HepG2 (cell line): ENCODE data around the gene PTGES3. TPM values are rescaled to one million over a fixed set of nuclear protein-coding genes. Genes with fewer than 3 reads are reported as not detected.

Experiments used
- ATAC-seq: fragments of 200-7000 bp; cut with Tn5 transposase; 3 replicates; pipeline ENCODE4 v1.9.1; 2020; ENCODE audit warnings: mild to moderate bottlenecking, moderate library complexity
- BruUV-seq: library from RNA; stranded (reverse); fragments of 400-500 nt; replicated peaks from 2 replicates; lab custom pipeline; 2021; lab: Mats Ljungman, UMichigan
- CTCF ChIA-PET: fragments of 300-600 bp; formaldehyde crosslinking; extraction: SDS; loops from one replicate; lab custom pipeline; 2021; ENCODE audit warnings: low total read pairs, inconsistent platforms, low intra/inter-chr PET ratio; lab: Yijun Ruan, JAX
- POLR2A ChIA-PET: fragments of 350-600 bp; sonication (Branson Sonifier 250); formaldehyde crosslinking; loops from one replicate; lab custom pipeline; 2020; ENCODE audit warnings: antibody characterized with exemption, inconsistent platforms; lab: Yijun Ruan, JAX
- DNase-seq: peaks from one replicate; pipeline ENCODE4 v3.0.0-alpha.2; 2015; ENCODE audit warnings: low spot score
- FAIRE-seq: peaks from 3 replicates; lab custom pipeline; 2011; peaks lifted over from hg19 to GRCh38; lab: Jason Lieb, UNC
- H2AFZ ChIP-seq: one replicate; pipeline ENCODE4 v1.6.1; 2011; ENCODE audit warnings: low read length, inconsistent platforms
- H3K27ac ChIP-seq: fragments of 300-600 bp; 3 replicates; pipeline ENCODE4 v1.8.0; 2011; ENCODE audit warnings: mixed run types, mild to moderate bottlenecking, mixed read lengths, low read length, inconsistent platforms; ENCODE audit not compliant: insufficient read depth; ENCODE audit errors: extremely low read length
- H3K27me3 ChIP-seq, 2 experiments: fragments of 200-600 bp in 1 of 2; 2 replicates in 1 of 2; 3 replicates in 1 of 2; pipeline versions ENCODE4 v1.6.0 to v1.8.0; 2011; ENCODE audit warnings: low read length in 2 of 2, mild to moderate bottlenecking in 2 of 2, moderate library complexity in 2 of 2, inconsistent platforms in 1 of 2; ENCODE audit not compliant: insufficient read depth in 2 of 2, control insufficient read depth in 1 of 2
- H3K36me3 ChIP-seq, 2 experiments: fragments of 200-600 bp in 1 of 2; replicated peaks in 1 of 2; 2 replicates in 1 of 2; 3 replicates in 1 of 2; pipeline versions ENCODE4 v1.5.1 to v1.8.0; 2011; ENCODE audit warnings: low read length in 2 of 2, inconsistent platforms in 1 of 2; ENCODE audit not compliant: insufficient read depth in 2 of 2, control insufficient read depth in 1 of 2
- H3K4me1 ChIP-seq: 2 replicates; pipeline ENCODE4 v1.5.1; 2012; ENCODE audit warnings: low read length, inconsistent platforms; ENCODE audit not compliant: insufficient read depth
- H3K4me2 ChIP-seq: 2 replicates; pipeline ENCODE4 v1.6.0; 2011; ENCODE audit warnings: low read depth, low read length, inconsistent platforms
- H3K4me3 ChIP-seq, 3 experiments: fragments of 200-600 bp in 1 of 3; sonication (generic), shearing (Covaris generic) in 1 of 3; replicated peaks in 1 of 3; 2 replicates each; pipeline ENCODE4 v1.5.1; 2011 to 2016; ENCODE audit warnings: low read length in 3 of 3, inconsistent platforms in 2 of 3, low read depth in 2 of 3, mild to moderate bottlenecking in 2 of 3, control low read depth in 1 of 3, mixed read lengths in 1 of 3; ENCODE audit not compliant: insufficient read depth in 1 of 3
- H3K79me2 ChIP-seq: one replicate; pipeline ENCODE4 v1.6.1; 2011; ENCODE audit warnings: low read length, inconsistent platforms; ENCODE audit not compliant: insufficient read depth
- H3K9ac ChIP-seq: 2 replicates; pipeline ENCODE4 v1.6.0; 2011; ENCODE audit warnings: mild to moderate bottlenecking, low read depth, low read length, inconsistent platforms; ENCODE audit not compliant: insufficient read depth
- H3K9me3 ChIP-seq: 2 replicates; pipeline ENCODE4 v1.5.1; 2012; ENCODE audit warnings: mild to moderate bottlenecking, low read length
- H4K20me1 ChIP-seq: 2 replicates; pipeline ENCODE4 v1.6.0; 2011; ENCODE audit warnings: inconsistent platforms, mild to moderate bottlenecking, low read length, moderate library complexity; ENCODE audit not compliant: insufficient read depth
- AGO2 ChIP-seq: fragments of 200-400 bp; formaldehyde crosslinking; optimal IDR thresholded peaks from 2 replicates; pipeline ENCODE3; 2017; ENCODE audit warnings: mild to moderate bottlenecking, low read depth, low read length, moderate library complexity
- ATF6 ChIP-seq: sonication (generic); formaldehyde crosslinking; conservative IDR thresholded peaks from 2 replicates; pipeline ENCODE4 v1.4.0; 2020; ENCODE audit warnings: missing genetic modification reagents
- BORCS8-MEF2B ChIP-seq: sonication (generic); formaldehyde crosslinking; IDR thresholded peaks from 2 replicates; pipeline ENCODE4 v1.8.0; 2022; ENCODE audit warnings: mild to moderate bottlenecking, missing genetic modification reagents
- BRF2 ChIP-seq: sonication (generic); formaldehyde crosslinking; IDR thresholded peaks from 2 replicates; pipeline ENCODE4 v1.8.1; 2022; ENCODE audit warnings: mild to moderate bottlenecking, missing genetic modification reagents
- CHCHD3 ChIP-seq: sonication (generic); formaldehyde crosslinking; IDR thresholded peaks from 2 replicates; pipeline ENCODE4 v1.8.0; 2022; ENCODE audit warnings: mild to moderate bottlenecking, missing genetic modification reagents, moderate library complexity
- CSRNP2 ChIP-seq: sonication (generic); formaldehyde crosslinking; conservative IDR thresholded peaks from 2 replicates; pipeline ENCODE4 v1.8.0; 2022; ENCODE audit warnings: low read depth, missing genetic modification reagents
- KDM2A ChIP-seq: sonication (generic); formaldehyde crosslinking; IDR thresholded peaks from 2 replicates; pipeline ENCODE4 v1.4.0; 2020; ENCODE audit warnings: low read depth, missing genetic modification reagents, borderline replicate concordance
- POLR2AphosphoS2 ChIP-seq: IDR thresholded peaks from 2 replicates; pipeline ENCODE4 v1.6.1; 2011; ENCODE audit warnings: low read depth, low read length, improper control_type of control experiment
- POLR2AphosphoS5 ChIP-seq: IDR thresholded peaks from 2 replicates; pipeline ENCODE4 v1.6.1; 2012; ENCODE audit warnings: low read depth, low read length
- RBM22 ChIP-seq: fragments of 200-400 bp; formaldehyde crosslinking; optimal IDR thresholded peaks from 2 replicates; pipeline ENCODE3; 2017; ENCODE audit warnings: mild to moderate bottlenecking, low read length, moderate library complexity
- RFXANK ChIP-seq: IDR thresholded peaks from 2 replicates; pipeline ENCODE4 v1.6.1; 2016
- ZC3H13 ChIP-seq: sonication (generic); formaldehyde crosslinking; IDR thresholded peaks from 2 replicates; pipeline ENCODE4 v1.8.1; 2023; ENCODE audit warnings: mild to moderate bottlenecking, missing genetic modification reagents, moderate library complexity
- ZFP91 ChIP-seq: sonication (generic); formaldehyde crosslinking; IDR thresholded peaks from 2 replicates; pipeline ENCODE4 v1.9.0; 2022; ENCODE audit warnings: missing genetic modification reagents, mild to moderate bottlenecking, borderline replicate concordance
- ZNF770 ChIP-seq: sonication (generic); formaldehyde crosslinking; IDR thresholded peaks from 2 replicates; pipeline ENCODE4 v1.5.0; 2020; ENCODE audit warnings: mild to moderate bottlenecking, missing genetic modification reagents
- WGBS: methylation state at CpG from one replicate; pipeline ENCODE4 v1.1.6; 2017; ENCODE audit warnings: low lambda C conversion rate; 5-methylcytosine and 5-hydroxymethylcytosine counted together
- in situ Hi-C: cut with HindIII; loops from 2 replicates; pipeline ENCODE4 v1.10.0; 2017; ENCODE audit warnings: low pct_unique_long_range_greater_than_20kb; ENCODE audit not compliant: extremely low pct_ligation_motif_present
- intact Hi-C: fragments of 100-400 bp; cut with micrococcal nuclease; formaldehyde crosslinking; loops from one replicate; pipeline ENCODE4 v1.10.0; 2022; ENCODE audit not compliant: unreplicated experiment
- polyA plus RNA-seq, 8 experiments: library from polyadenylated mRNA; depleted of rRNA in 3 of 8; stranded (reverse) in 7 of 8; unstranded in 1 of 8; fragments of >200 nt; fragmentation: Illumina TruSeq in 4 of 8; extraction: Trizol in 4 of 8; gene quantifications; 2 replicates each; pipeline versions ENCODE4 v1.2.1 to v1.2.3, GENCODE V29; 2011 to 2016; ENCODE audit warnings: low read depth in 4 of 8, missing spikeins in 1 of 8, mixed read lengths in 1 of 8; ENCODE audit not compliant: insufficient read depth in 1 of 8
- total RNA-seq, 5 experiments: library from RNA; depleted of rRNA; stranded (reverse); fragments of >200 nt; fragmentation: Illumina TruSeq; extraction: Trizol; gene quantifications; 2 replicates each; pipeline ENCODE4 v1.2.3, GENCODE V29; 2016; ENCODE audit warnings: low read depth in 1 of 5

PTGES3 gene
- total and polyA plus RNA-seq, 2 of the 13 experiments (the other 11 are each of a cell fraction or from before 2014, with no cell fraction given): 54.4 to 159 TPM

GRCh38 chr12:56661979-56662638, 26.0 kb downstream of the PTGES3 start:
- no peak overlapping the region for H3K4me3 ChIP-seq
- no peak overlapping the region for H3K27ac ChIP-seq
- in situ Hi-C loops (no loop called here), intact Hi-C loops (no loop called here)
- H3K79me2 ChIP-seq: no peaks in the 10 kb centered on the region
- H3K27me3 ChIP-seq: no peaks in the 10 kb centered on the region
- WGBS: 90% methylated on average over 13 of the region's 13 CpGs
- H3K36me3 ChIP-seq: peaks cover 5 to 28% of the 10 kb centered on the region in 2 experiments
- BruUV-seq: no TSS peak
- H3K9ac ChIP-seq: no peak overlapping the region
- H2AFZ ChIP-seq: no peak overlapping the region
- ChIA-PET CTCF (no interaction called here), POLR2A (interaction anchor here (0.7 to 2.3 kb wide), 4 partner anchors 16 to 25 kb away, joined by 4 to 9 read pairs (median 6); partner anchors contain the start of gene ATP5F1B)
- no peaks in the 10 kb centered on the region for H3K9me3 ChIP-seq
- DNase-seq (no peak), FAIRE-seq (no peak), ATAC-seq (peak; percentile 22; the same call in 2 of the 3 replicates)
- TF ChIP-seq CHCHD3 (no peak), KDM2A (0 out of 2 replicates have a peak, but pooled peaks have one; percentile 15), ATF6 (CRISPR knock-in tag) (no peak), ZFP91 (CRISPR knock-in tag) (peak; percentile 24; the same call in 1 of the 2 replicates), BORCS8-MEF2B (CRISPR knock-in tag) (peak; percentile 33; the same call in 1 of the 2 replicates), BRF2 (CRISPR knock-in tag) (0 out of 2 replicates have a peak, but pooled peaks have one; percentile 29), RBM22 (peak; percentile 30), ZNF770 (CRISPR knock-in tag) (peak; percentile 31; the same call in 1 of the 2 replicates), POLR2AphosphoS2 (0 out of 2 replicates have a peak, but pooled peaks have one; percentile 39), POLR2AphosphoS5 (peak; percentile 37), AGO2 (peak; percentile 69), CSRNP2 (no peak), ZC3H13 (peak; percentile 68; the same call in 1 of the 2 replicates), RFXANK (CRISPR knock-in tag) (no peak)
- no peaks in the 10 kb centered on the region for H3K4me1 ChIP-seq
- no peak overlapping the region for H3K4me2 ChIP-seq
- H4K20me1 ChIP-seq: no peaks in the 10 kb centered on the region
